GM12874 (cell line): ENCODE data around the gene ZNF778.

Source experiments
- CTCF ChIP-seq: IDR thresholded peaks from 2 replicates; pipeline ENCODE4 v1.5.1; 2011; ENCODE audit warnings: low read depth, mild to moderate bottlenecking, control low read depth, low read length, moderate library complexity; ENCODE audit not compliant: insufficient read depth

ZNF778 gene

DNA sequence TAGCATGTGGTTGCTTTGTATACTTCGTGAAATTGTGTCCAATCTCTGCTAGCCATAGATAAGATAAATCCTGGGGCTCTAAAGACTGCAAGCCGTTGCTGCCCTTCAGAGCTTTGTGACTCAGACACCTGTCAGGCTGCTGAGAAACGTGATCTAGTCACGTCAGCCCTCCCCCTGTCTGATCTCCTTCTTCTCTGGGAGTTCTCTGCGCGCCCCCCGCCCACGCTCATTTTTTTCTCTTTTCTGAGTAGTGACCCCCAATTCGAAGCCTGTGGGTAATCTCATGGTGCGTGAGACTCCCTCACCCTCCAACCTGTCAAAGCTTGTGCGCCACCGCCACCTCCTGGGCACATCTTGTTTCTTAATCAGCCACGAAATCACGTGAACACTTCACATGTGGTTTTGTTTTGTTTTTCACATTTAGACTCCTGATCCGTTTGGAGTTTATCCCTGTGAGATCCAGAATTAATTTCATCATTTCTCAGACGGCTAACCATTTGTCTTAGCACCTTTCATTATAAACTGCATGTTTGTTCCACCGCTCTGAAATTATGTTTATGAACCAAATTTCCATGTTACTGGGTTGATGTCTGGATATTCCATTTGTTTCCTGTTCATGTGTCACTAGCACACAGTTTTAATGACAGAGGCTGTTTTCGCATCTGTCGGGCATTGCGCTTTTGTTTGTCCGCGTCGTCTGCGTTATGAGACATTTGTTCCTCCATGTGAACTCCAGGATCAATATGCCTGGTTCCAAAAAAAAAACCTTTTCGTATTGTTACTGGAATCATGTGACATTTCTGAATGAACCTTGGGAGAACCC is 977 bp upstream of the ZNF778 start:
- TF ChIP-seq CTCF, result peak; percentile 69; the same call in 1 of the 2 replicates

DNA sequence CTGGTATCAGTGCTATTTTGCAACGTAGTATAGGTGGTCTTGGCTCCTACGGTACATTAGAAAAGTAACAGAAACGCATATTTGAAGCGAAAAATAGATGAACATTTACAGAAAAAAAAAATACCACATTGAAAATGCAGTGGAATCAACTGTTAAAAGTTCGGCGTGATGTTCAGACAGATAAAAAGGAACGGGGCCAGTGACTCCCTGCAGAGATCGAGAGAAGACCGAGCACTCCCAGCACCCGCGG is 440 bp upstream of the ZNF778 start:
- TF ChIP-seq CTCF, result no peak

GRCh38 chr16:89219365-89219764 is 1.9 kb downstream of the ZNF778 start:
- TF ChIP-seq CTCF, result no peak

DNA sequence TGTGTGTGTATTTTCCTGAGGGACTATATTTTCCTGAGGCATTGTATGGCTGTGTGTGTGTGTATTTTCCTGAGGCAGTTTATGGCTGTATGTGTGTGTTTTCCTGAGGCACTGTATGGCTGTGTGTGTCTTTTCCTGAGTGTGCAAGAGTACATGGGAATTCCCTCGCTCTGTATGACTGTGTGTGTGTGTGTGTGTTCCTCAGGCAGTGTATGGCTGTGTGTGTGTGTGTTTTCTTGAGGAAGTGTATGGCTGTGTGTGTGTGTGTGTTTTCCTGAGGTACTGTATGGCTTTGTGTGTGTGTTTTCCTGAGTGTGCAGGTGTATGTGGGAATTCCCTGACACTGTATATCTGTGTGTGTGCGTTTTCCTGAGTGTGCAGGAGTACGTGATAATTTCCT is 4.1 kb downstream of the ZNF778 start:
- no peak for TF ChIP-seq CTCF

- TF ChIP-seq CTCF, result no peak
These were observed 5.4 kb downstream of the ZNF778 start for GRCh38 chr16:89222931-89223330.

GRCh38 chr16:89224665-89225064 is 7.2 kb downstream of the ZNF778 start:
- no peak for TF ChIP-seq CTCF

- TF ChIP-seq CTCF, result no peak
These were observed 12.8 kb downstream of the ZNF778 start for GRCh38 chr16:89230255-89230654.
